Activated CD8-positive, alpha-beta T cell treated with anti-CD3 and anti-CD28 coated beads for 36 hours (primary cell): ENCODE data around the gene ADH7. TPM values are rescaled to one million over a fixed set of nuclear protein-coding genes. Genes with fewer than 3 reads are reported as not detected.

Experiments
- ATAC-seq: fragments of 200-7000 bp; cut with Tn5 transposase; one replicate; pipeline ENCODE4 v1.10.0; 2021; ENCODE audit warnings: mild to moderate bottlenecking, moderate library complexity
- CTCF ChIA-PET: fragments of 350-600 bp; sonication (Branson Sonifier 250); formaldehyde crosslinking; loops from one replicate; lab custom pipeline; 2021; ENCODE audit warnings: antibody characterized with exemption; lab: Charles Lee
- POLR2A ChIA-PET: fragments of 350-600 bp; sonication (Branson Sonifier 250); formaldehyde crosslinking; loops from one replicate; lab custom pipeline; 2021; ENCODE audit warnings: antibody characterized with exemption; lab: Charles Lee
- DNase-seq: peaks from one replicate; pipeline ENCODE4 v3.0.0-alpha.2; 2020
- H3K27ac Mint-ChIP-seq: one replicate; pipeline ENCODE4 v1.8.0; 2021; ENCODE audit warnings: mild to moderate bottlenecking, mixed read lengths
- H3K27me3 Mint-ChIP-seq: one replicate; pipeline ENCODE4 v1.8.0; 2021; ENCODE audit warnings: mixed read lengths
- H3K36me3 Mint-ChIP-seq: one replicate; pipeline ENCODE4 v1.8.0; 2021; ENCODE audit warnings: low read depth, mixed read lengths
- H3K4me1 Mint-ChIP-seq: one replicate; pipeline ENCODE4 v1.8.0; 2021; ENCODE audit warnings: low read depth, mixed read lengths
- H3K4me3 Mint-ChIP-seq: one replicate; pipeline ENCODE4 v1.8.0; 2021; ENCODE audit warnings: mild to moderate bottlenecking, moderate library complexity, mixed read lengths
- H3K9me3 Mint-ChIP-seq: one replicate; pipeline ENCODE4 v1.8.0; 2021; ENCODE audit warnings: mixed read lengths
- CTCF ChIP-seq: fragments of 200-600 bp; IDR thresholded peaks from one replicate; pipeline ENCODE4 v1.8.0; 2022; ENCODE audit warnings: antibody characterized with exemption, mild to moderate bottlenecking
- intact Hi-C: fragments of 100-400 bp; cut with micrococcal nuclease; formaldehyde crosslinking; loops from one replicate; pipeline ENCODE4 v1.10.0; 2022
- total RNA-seq, 2 experiments: library from RNA; stranded (reverse); gene quantifications; one replicate each; pipeline ENCODE4 v1.2.3, GENCODE V29; 2021

Gene ADH7
- total RNA-seq, 2 experiments from 2014 or later: not detected

- peak; percentile 93 for TF ChIP-seq CTCF
- peak; percentile 69 for DNase-seq
- peaks cover 16% of the 10 kb centered on the region for H3K4me1 Mint-ChIP-seq
- no peaks in the 10 kb centered on the region for H3K36me3 Mint-ChIP-seq
- no peaks in the 10 kb centered on the region for H3K27me3 Mint-ChIP-seq
- peak; percentile 72 for ATAC-seq
- H3K4me3 Mint-ChIP-seq: no peak overlapping the region
- H3K9me3 Mint-ChIP-seq: no peaks in the 10 kb centered on the region
- intact Hi-C loops: loop anchor here (1.0 to 5.0 kb wide), 2 partner anchors 57 to 287 kb away; no protein-coding TSS in a partner anchor
- ChIA-PET CTCF (interaction anchor here (0.6 to 2.9 kb wide), 22 partner anchors 10 to 1050 kb away, joined by 3 to 16 read pairs (median 4); partner anchors contain the start of genes ADH5 and METAP1), POLR2A (no interaction called here)
- H3K27ac Mint-ChIP-seq: no peak overlapping the region
Measured at GRCh38 chr4:99405433-99406115, 29.6 kb downstream of the ADH7 start.

GRCh38 chr4:99404595-99405287 lies 30.4 kb downstream of the ADH7 start:
- no peaks in the 10 kb centered on the region for H3K9me3 Mint-ChIP-seq
- no peaks in the 10 kb centered on the region for H3K27me3 Mint-ChIP-seq
- ChIA-PET POLR2A (no interaction called here), CTCF (interaction anchor here (0.6 to 2.9 kb wide), 23 partner anchors 9 to 1049 kb away, joined by 3 to 16 read pairs (median 4); partner anchors contain the start of genes ADH5 and METAP1)
- TF ChIP-seq CTCF: no peak
- intact Hi-C loops: loop anchor here (1.0 to 5.0 kb wide), 2 partner anchors 58 to 286 kb away; no protein-coding TSS in a partner anchor
- no peak overlapping the region for H3K4me3 Mint-ChIP-seq
- H3K4me1 Mint-ChIP-seq: peaks cover 16% of the 10 kb centered on the region
- ATAC-seq (peak; percentile 78), DNase-seq (peak; percentile 42)
- H3K27ac Mint-ChIP-seq: no peak overlapping the region
- no peaks in the 10 kb centered on the region for H3K36me3 Mint-ChIP-seq

GRCh38 chr4:99403380-99404184 lies 31.6 kb downstream of the ADH7 start:
- ATAC-seq: no peak

GRCh38 chr4:99402765-99403164 lies 32.4 kb downstream of the ADH7 start:
- Mint-ChIP-seq H3K36me3 (no peaks in the 10 kb centered on the region), H3K27me3 (no peaks in the 10 kb centered on the region), H3K27ac (no peak overlapping the region), H3K9me3 (no peaks in the 10 kb centered on the region), H3K4me1 (peaks cover 16% of the 10 kb centered on the region), H3K4me3 (no peak overlapping the region)
- ChIA-PET CTCF (interaction anchor here (0.6 to 1.5 kb wide), 6 partner anchors 11 to 1898 kb away, joined by 3 to 5 read pairs (median 4); no protein-coding TSS in a partner anchor), POLR2A (no interaction called here)
- TF ChIP-seq CTCF: no peak
- DNase-seq (no peak), ATAC-seq (no peak)
- intact Hi-C loops: no loop called here

More at GRCh38 chr4:99403380-99404184, 31.6 kb downstream of the ADH7 start:
- no peak overlapping the region for H3K4me3 Mint-ChIP-seq
- TF ChIP-seq CTCF: no peak
- intact Hi-C loops: no loop called here
- no peaks in the 10 kb centered on the region for H3K9me3 Mint-ChIP-seq
- DNase-seq: no peak
- H3K27ac Mint-ChIP-seq: no peak overlapping the region
- ChIA-PET POLR2A (no interaction called here), CTCF (interaction anchor here (0.6 to 2.9 kb wide), 10 partner anchors 10 to 1899 kb away, joined by 3 to 16 read pairs (median 4); partner anchors contain the start of gene METAP1)
- H3K36me3 Mint-ChIP-seq: no peaks in the 10 kb centered on the region
- peaks cover 16% of the 10 kb centered on the region for H3K4me1 Mint-ChIP-seq
- H3K27me3 Mint-ChIP-seq: no peaks in the 10 kb centered on the region
